GM13977 (cell line): ENCODE data around the gene LILRB2.
"Not testable (repeated sequence)": the region's sequence is repeated elsewhere in the genome, so short reads cannot be mapped to it uniquely, and the experiment has no call there.

Source experiments
- DNase-seq: peaks from one replicate; pipeline ENCODE4 v3.0.0; 2012; ENCODE audit warnings: low spot score
- CTCF ChIP-seq: IDR thresholded peaks from 2 replicates; pipeline ENCODE4 v1.5.1; 2012; ENCODE audit warnings: mild to moderate bottlenecking, control low read depth; ENCODE audit not compliant: insufficient read depth; ENCODE audit errors: extremely low read depth, missing control alignments
- in situ Hi-C: fragments of 300-500 bp; cut with MboI; formaldehyde crosslinking; loops from one replicate; pipeline ENCODE4 v1.12.0; 2022; ENCODE audit warnings: low sequenced_read_pairs, low pct_unique_long_range_greater_than_20kb, mixed read lengths, inconsistent platforms; ENCODE audit not compliant: unreplicated experiment

LILRB2 gene

GRCh38 chr19:54277111-54277615, 3.7 kb downstream of the LILRB2 start:
- in situ Hi-C loops, DNase-seq: not testable (repeated sequence)

- in situ Hi-C loops, result no loop called here
- no peak for DNase-seq
- no peak for TF ChIP-seq CTCF
Observed at GRCh38 chr19:54275951-54276350, 5.0 kb downstream of the LILRB2 start.

- in situ Hi-C loops, DNase-seq: not testable (repeated sequence)
Observed at GRCh38 chr19:54274516-54274915, 6.4 kb downstream of the LILRB2 start.

GRCh38 chr19:54273821-54274220, 7.1 kb downstream of the LILRB2 start:
- DNase-seq, result no peak
- TF ChIP-seq CTCF, result no peak
- in situ Hi-C loops, result no loop called here

GRCh38 chr19:54272181-54272580, 8.7 kb downstream of the LILRB2 start:
- in situ Hi-C loops, DNase-seq: not testable (repeated sequence)

GRCh38 chr19:54271587-54271986, 9.3 kb downstream of the LILRB2 start:
- DNase-seq, in situ Hi-C loops: not testable (repeated sequence)

- in situ Hi-C loops, result no loop called here
- no peak for TF ChIP-seq CTCF
- DNase-seq, result no peak
Observed at GRCh38 chr19:54271106-54271505, 9.8 kb downstream of the LILRB2 start.

GRCh38 chr19:54268936-54269335, 12.0 kb downstream of the LILRB2 start:
- in situ Hi-C loops, result no loop called here
- no peak for TF ChIP-seq CTCF
- DNase-seq, result no peak

GRCh38 chr19:54266133-54266532, 14.8 kb downstream of the LILRB2 start:
- peak; percentile 74 for TF ChIP-seq CTCF
- peak; percentile 70 for DNase-seq
- in situ Hi-C loops, result no loop called here
